ENCODE data around the gene MAP3K20. TPM values are rescaled to one million over a fixed set of nuclear protein-coding genes. Genes with fewer than 3 reads are reported as not detected.

The MAP3K20 gene
- 100 to 1,000 TPM in 4 of 7 donors, 10 to 100 TPM in 3; 40.1 to 127 (median 107) TPM for total RNA-seq
- polyA plus RNA-seq, result 10 to 100 TPM; 38.6 to 88.4 TPM
- long read RNA-seq, donor 1, full-length matches to known transcripts, result 614 of 768 reads
- long read RNA-seq, donor 1, partial matches to known transcripts, result 51 of 768 reads
- long read RNA-seq, donor 1, other reads (novel, unspliced or antisense), result 103 of 768 reads
- long read RNA-seq, donor 2, full-length matches to known transcripts, result 11 of 11 reads
- long read RNA-seq, donor 2, partial matches to known transcripts, result 0 of 11 reads
- long read RNA-seq, donor 2, other reads (novel, unspliced or antisense), result 0 of 11 reads
- long read RNA-seq, donor 3, full-length matches to known transcripts, result 76 of 112 reads
- long read RNA-seq, donor 3, partial matches to known transcripts, result 22 of 112 reads
- long read RNA-seq, donor 3, other reads (novel, unspliced or antisense), result 14 of 112 reads

- no peaks in the 10 kb centered on the region for H3K27me3 ChIP-seq
- intact Hi-C loops (cut with DNase I), result loop anchor here in 3 of 4 donors (2.0 to 5.0 kb wide), 2 partner anchors 131 to 135 kb away; no protein-coding TSS in a partner anchor
- DNase-seq, result peak; percentile 82 to 88 (median 86)
- H3K4me3 ChIP-seq, result peak within 1 kb of the TSS; percentile 69
- H3K4me1 ChIP-seq (ENCODE audit: insufficient read depth), result peaks cover 3% of the 10 kb centered on the region
- H3K36me3 ChIP-seq, result no peaks in the 10 kb centered on the region
- peak within 1 kb of the TSS; percentile 99 to 100 for H3K27ac ChIP-seq
- H3K9me3 ChIP-seq, result no peaks in the 10 kb centered on the region
- TF ChIP-seq CTCF (IDR thresholded peaks at IDR 0.05), result peak in 2 of 3 donors; percentile 60 to 63
- TF ChIP-seq POLR2A (IDR thresholded peaks at IDR 0.05), result peak; percentile 83
- no peak for TF ChIP-seq EP300 (IDR thresholded peaks at IDR 0.05)
- WGBS, 3 donors, result 0 to 1% (median 1%) methylated on average over 61 to 106 of the region's 106 CpGs
These were observed at the start of gene MAP3K20 for GRCh38 chr2:173075781-173076580. Gene MAP3K20, plus strand, starts transcription at chr2:173075846. Its CDS starts 15,186 bp downstream, at chr2:173091032.

GRCh38 chr2:173026479-173026878 is 49.2 kb upstream of the MAP3K20 start:
- H3K4me1 ChIP-seq (ENCODE audit: insufficient read depth), result peaks cover 9% of the 10 kb centered on the region
- no peak for TF ChIP-seq POLR2A (IDR thresholded peaks at IDR 0.05)
- TF ChIP-seq CTCF (IDR thresholded peaks at IDR 0.05), result no peak
- TF ChIP-seq EP300 (IDR thresholded peaks at IDR 0.05), result no peak
- no peaks in the 10 kb centered on the region for H3K27me3 ChIP-seq
- no peaks in the 10 kb centered on the region for H3K36me3 ChIP-seq
- no peak for DNase-seq
- no peak overlapping the region for H3K27ac ChIP-seq
- intact Hi-C loops (cut with DNase I), result loop anchor here (2.0 to 10.0 kb wide), 4 partner anchors 52 to 366 kb away; no protein-coding TSS in a partner anchor
- no peak overlapping the region for H3K4me3 ChIP-seq
- WGBS, 3 donors, result 75 to 90% (median 85%) methylated on average over 1 of the region's 1 CpG
- H3K9me3 ChIP-seq, result no peaks in the 10 kb centered on the region

- peaks cover 9% of the 10 kb centered on the region for H3K4me1 ChIP-seq (ENCODE audit: insufficient read depth)
- H3K36me3 ChIP-seq, result no peaks in the 10 kb centered on the region
- TF ChIP-seq EP300 (IDR thresholded peaks at IDR 0.05) (no peak), CTCF (IDR thresholded peaks at IDR 0.05) (peak; percentile 94 to 98 (median 96)), POLR2A (IDR thresholded peaks at IDR 0.05) (no peak)
- intact Hi-C loops (cut with DNase I), result loop anchor here (2.0 to 10.0 kb wide), 5 partner anchors 53 to 365 kb away; no protein-coding TSS in a partner anchor
- DNase-seq, result peak; percentile 78 to 95 (median 85)
- H3K9me3 ChIP-seq, result no peaks in the 10 kb centered on the region
- H3K4me3 ChIP-seq, result no peak overlapping the region
- H3K27ac ChIP-seq, result peak overlapping the region in 1 of 2 donors; percentile 77
- no peaks in the 10 kb centered on the region for H3K27me3 ChIP-seq
- WGBS, 3 donors, result 4 to 5% (median 4%) methylated on average over 8 of the region's 8 CpGs
These were observed 48.2 kb upstream of the MAP3K20 start for GRCh38 chr2:173027181-173028128.
